ENCODE data around the gene KCNJ10.

DNA sequence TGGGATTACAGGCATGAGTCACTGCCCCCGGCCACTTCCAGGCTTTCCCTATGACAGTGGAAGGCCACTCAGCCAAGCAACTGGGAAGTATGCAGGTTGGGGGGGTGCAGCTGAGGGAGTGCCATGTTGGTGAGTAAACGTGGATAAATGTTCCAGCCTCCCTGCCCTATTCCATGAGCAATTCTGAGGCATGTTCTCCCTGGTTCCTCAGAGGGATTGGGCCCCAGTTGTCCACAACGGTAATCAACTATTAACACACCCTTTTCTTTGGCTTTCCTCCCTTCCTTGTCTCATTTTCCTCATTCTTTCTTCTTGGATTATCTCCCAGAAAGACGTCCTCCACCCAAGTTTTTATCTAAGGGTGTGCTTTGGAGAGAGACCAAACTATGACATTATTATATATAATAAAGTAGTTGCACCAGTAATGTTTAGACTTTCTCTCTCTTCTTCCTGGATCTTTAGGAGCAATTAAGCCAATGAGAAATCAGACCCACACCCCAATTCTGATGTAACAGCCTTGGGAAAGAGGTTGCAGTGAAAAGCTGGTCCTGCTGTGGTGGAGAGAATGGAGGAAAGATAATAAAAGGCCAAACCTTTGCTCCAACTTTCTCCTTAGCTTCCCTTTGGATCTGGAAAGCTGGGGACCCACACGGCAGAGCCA lies 109.1 kb downstream of the KCNJ10 start:
- no peak for TF ChIP-seq POLR2A (IDR thresholded peaks at IDR 0.05; ENCODE audit: low read depth, low read length)
- TF ChIP-seq POLR2AphosphoS5 (IDR thresholded peaks at IDR 0.05; ENCODE audit: low read depth, low read length): no peak
